ENCODE measurements around the gene PCSK6.

Gene PCSK6

DNA sequence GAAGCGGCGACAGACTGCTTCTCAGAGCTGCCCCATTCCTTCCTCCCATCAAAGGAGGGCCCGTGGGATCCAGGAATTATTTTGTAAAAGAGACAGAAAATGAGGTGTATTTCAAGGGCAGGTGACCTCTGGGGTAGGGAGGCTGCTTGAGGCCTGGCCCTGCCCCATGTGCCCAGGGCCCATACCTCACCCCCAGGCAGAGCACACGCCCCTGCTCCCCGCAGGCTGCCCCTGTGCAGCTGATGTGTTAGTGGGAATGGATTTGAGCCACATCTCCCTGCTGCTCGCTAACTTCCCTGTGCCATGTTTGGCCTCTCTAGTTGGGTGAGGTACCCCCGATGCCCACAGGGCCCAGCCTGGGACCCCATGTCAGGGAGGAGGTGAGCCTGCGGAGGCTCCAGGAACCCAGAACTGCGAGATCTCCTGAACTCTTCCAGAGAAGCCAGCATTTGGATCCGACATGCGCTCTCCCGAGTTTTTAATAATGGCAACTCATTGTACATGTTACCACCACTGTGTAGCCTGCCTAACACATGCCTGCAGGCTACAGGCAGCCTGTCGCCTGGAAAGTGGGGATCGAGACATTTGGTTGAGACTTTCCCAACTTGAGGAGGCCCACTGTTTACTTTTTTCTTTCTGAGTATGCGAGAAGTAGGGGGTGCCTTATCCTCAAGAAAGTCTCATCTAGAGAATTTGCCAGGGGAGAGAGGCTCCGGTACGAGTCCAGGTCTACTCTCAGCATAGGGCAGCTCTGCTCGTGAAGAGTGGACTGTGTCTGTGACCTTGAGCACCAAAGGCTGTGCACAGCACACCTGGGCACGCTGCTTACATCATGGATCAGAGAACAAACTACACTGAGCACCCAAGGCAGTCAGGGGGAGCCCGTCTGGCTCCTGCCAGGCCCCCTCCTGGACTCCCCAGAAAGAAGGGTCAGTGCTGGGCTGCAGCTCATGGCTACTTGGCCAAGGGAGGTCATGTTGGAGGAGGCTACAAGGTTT lies 36.1 kb downstream of the PCSK6 start:
- H3K4me3 ChIP-seq (ENCODE audit: low read depth, low read length): no peak overlapping the region
- no peak for DNase-seq (ENCODE audit: low read depth, low spot score)
- TF ChIP-seq CTCF (IDR thresholded peaks at IDR 0.05; ENCODE audit: insufficient read depth, low read length, missing control alignments): no peak
- CTCF ChIA-PET: no interaction called here
- POLR2A ChIA-PET: no interaction called here

DNA sequence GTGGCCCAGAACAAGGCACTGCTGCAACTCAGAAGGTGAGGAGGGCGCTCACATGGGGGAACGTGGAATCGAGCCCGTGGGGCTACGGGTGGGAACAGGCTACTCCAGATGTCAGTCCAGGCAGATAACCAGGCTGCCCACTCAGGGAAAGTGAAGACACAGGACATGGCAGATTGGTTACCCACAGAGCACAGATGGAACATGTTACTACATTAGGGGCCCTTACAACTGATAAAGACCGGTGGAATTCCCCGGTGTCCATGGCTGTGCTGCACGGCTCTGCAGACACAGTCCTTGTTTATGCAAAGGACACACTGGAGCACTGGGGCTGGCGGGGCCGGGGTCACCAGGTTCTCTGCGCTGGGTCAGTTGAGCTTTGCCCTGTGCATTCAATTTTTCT lies 36.9 kb downstream of the PCSK6 start:
- DNase-seq (ENCODE audit: low read depth, low spot score): no peak
- no peak overlapping the region for H3K4me3 ChIP-seq (ENCODE audit: low read depth, low read length)
- no peak for TF ChIP-seq CTCF (IDR thresholded peaks at IDR 0.05; ENCODE audit: insufficient read depth, low read length, missing control alignments)
- ChIA-PET POLR2A (no interaction called here), CTCF (no interaction called here)

DNA sequence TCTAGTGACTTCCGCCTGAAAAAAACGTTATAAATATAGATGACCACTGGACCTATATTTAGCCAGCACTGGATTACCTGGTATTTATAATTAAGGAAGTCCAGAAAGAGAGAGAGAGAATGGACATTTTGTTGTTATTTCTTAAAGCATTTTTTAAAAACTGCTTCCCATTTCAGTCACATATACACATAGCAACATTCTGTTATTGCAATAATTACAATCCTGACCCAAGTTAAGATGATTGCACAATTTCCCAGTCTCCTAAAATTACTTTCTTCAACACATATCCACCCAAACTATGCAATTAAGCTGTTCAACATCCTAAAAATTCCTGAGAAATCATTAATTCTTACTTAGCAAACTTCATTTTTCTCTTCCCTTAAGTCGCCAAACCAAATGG lies 37.7 kb downstream of the PCSK6 start:
- ChIA-PET CTCF (no interaction called here), POLR2A (no interaction called here)
- H3K4me3 ChIP-seq (ENCODE audit: low read depth, low read length): no peak overlapping the region
- no peak for DNase-seq (ENCODE audit: low read depth, low spot score)
- no peak for TF ChIP-seq CTCF (IDR thresholded peaks at IDR 0.05; ENCODE audit: insufficient read depth, low read length, missing control alignments)

DNA sequence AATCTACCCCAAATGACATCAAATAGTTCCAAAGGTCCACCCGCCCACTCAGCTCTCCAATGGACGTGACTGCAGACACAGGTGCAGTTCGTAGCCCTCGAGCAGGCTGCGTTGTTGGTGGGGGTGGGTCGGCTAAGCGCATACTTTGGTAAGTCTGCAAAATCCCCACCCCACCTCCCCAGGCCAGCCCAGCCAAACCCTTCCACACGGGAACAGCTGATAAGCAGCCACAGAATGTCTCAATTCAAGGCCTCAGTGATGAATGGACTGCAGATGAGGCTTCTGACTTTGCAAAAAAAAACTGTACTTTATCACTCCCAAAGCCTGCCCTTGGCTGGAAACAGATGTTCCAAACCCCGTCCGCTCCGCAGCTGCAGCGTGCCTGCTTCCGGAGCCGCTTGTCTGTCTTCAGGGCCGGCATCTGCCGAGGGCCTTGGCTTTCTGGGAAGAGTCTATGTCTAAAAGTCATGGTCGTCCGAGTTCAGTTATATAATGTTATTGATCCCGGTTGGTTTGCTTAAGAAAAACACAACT lies 38.2 kb downstream of the PCSK6 start:
- ChIA-PET CTCF (no interaction called here), POLR2A (no interaction called here)
- TF ChIP-seq CTCF (IDR thresholded peaks at IDR 0.05; ENCODE audit: insufficient read depth, low read length, missing control alignments): no peak
- DNase-seq (ENCODE audit: low read depth, low spot score): no peak
- no peak overlapping the region for H3K4me3 ChIP-seq (ENCODE audit: low read depth, low read length)

GRCh38 chr15:101450403-101451265 lies 38.9 kb downstream of the PCSK6 start:
- no peak overlapping the region for H3K4me3 ChIP-seq (ENCODE audit: low read depth, low read length)
- POLR2A ChIA-PET: no interaction called here
- TF ChIP-seq CTCF (IDR thresholded peaks at IDR 0.05; ENCODE audit: insufficient read depth, low read length, missing control alignments): no peak
- DNase-seq (ENCODE audit: low read depth, low spot score): no peak
- CTCF ChIA-PET: no interaction called here

Measured in AG04449 (cell line).